GM12874 (cell line): ENCODE measurements around the gene SMAD6.

Source experiments
- CTCF ChIP-seq: IDR thresholded peaks from 2 replicates; pipeline ENCODE4 v1.5.1; 2011; ENCODE audit warnings: low read depth, mild to moderate bottlenecking, control low read depth, low read length, moderate library complexity; ENCODE audit not compliant: insufficient read depth

The SMAD6 gene

GRCh38 chr15:66829551-66830121 is 127.6 kb downstream of the SMAD6 start:
- no peak for TF ChIP-seq CTCF

GRCh38 chr15:66830358-66830757 is 128.3 kb downstream of the SMAD6 start:
- no peak for TF ChIP-seq CTCF

- no peak for TF ChIP-seq CTCF
Observed at GRCh38 chr15:66830823-66831222, 128.8 kb downstream of the SMAD6 start.

- no peak for TF ChIP-seq CTCF
Observed at GRCh38 chr15:66831289-66831688, 129.3 kb downstream of the SMAD6 start.

GRCh38 chr15:66831801-66832390 is 129.9 kb downstream of the SMAD6 start:
- TF ChIP-seq CTCF, result no peak
